Germinal center (tissue), 1 donor: ENCODE results near the gene PALLD.
"Not testable (repeated sequence)": the region's sequence is repeated elsewhere in the genome, so short reads cannot be mapped to it uniquely, and the experiment has no call there.

Source experiments
- DNase-seq: peaks from one replicate; pipeline ENCODE4 v3.0.0; 2012; ENCODE audit warnings: mixed read lengths, low spot score

Gene PALLD

GRCh38 chr4:168708108-168708507, 211.3 kb downstream of the PALLD start:
- no peak for DNase-seq

- DNase-seq: no peak
Measured at GRCh38 chr4:168710353-168710946, 213.6 kb downstream of the PALLD start.

- no peak for DNase-seq
Measured at GRCh38 chr4:168711197-168712140, 214.6 kb downstream of the PALLD start.

GRCh38 chr4:168712316-168712890, 215.6 kb downstream of the PALLD start:
- no peak for DNase-seq

GRCh38 chr4:168713253-168713652, 216.4 kb downstream of the PALLD start:
- no peak for DNase-seq

- DNase-seq: no peak
Measured at GRCh38 chr4:168715896-168716295, 219.0 kb downstream of the PALLD start.

- no peak for DNase-seq
Measured at GRCh38 chr4:168716406-168717129, 219.7 kb downstream of the PALLD start.

- no peak for DNase-seq
Measured at GRCh38 chr4:168717847-168718246, 221.0 kb downstream of the PALLD start.

GRCh38 chr4:168719725-168720124, 222.9 kb downstream of the PALLD start:
- DNase-seq: no peak

- no peak for DNase-seq
Measured at GRCh38 chr4:168720396-168720900, 223.6 kb downstream of the PALLD start.

- no peak for DNase-seq
Measured at GRCh38 chr4:168722391-168722790, 225.5 kb downstream of the PALLD start.

GRCh38 chr4:168723020-168723419, 226.2 kb downstream of the PALLD start:
- DNase-seq: no peak

- DNase-seq: no peak
Measured at GRCh38 chr4:168723569-168723968, 226.7 kb downstream of the PALLD start.

- DNase-seq: no peak
Measured at GRCh38 chr4:168724243-168724642, 227.4 kb downstream of the PALLD start.

GRCh38 chr4:168724686-168725411, 228.0 kb downstream of the PALLD start:
- no peak for DNase-seq

GRCh38 chr4:168725930-168726329, 229.1 kb downstream of the PALLD start:
- no peak for DNase-seq

- DNase-seq: not testable (repeated sequence)
Measured at GRCh38 chr4:168727181-168727580, 230.3 kb downstream of the PALLD start.

- no peak for DNase-seq
Measured at GRCh38 chr4:168731006-168731636, 234.3 kb downstream of the PALLD start.

- no peak for DNase-seq
Measured at GRCh38 chr4:168731706-168732414, 235.0 kb downstream of the PALLD start.

GRCh38 chr4:168732714-168733113, 235.9 kb downstream of the PALLD start:
- DNase-seq: no peak
